Neural crest cell (in vitro differentiated cells): Measurements from ENCODE around the gene COQ8B. TPM values are rescaled to one million over a fixed set of nuclear protein-coding genes. Genes with fewer than 3 reads are reported as not detected.
"Not testable (repeated sequence)": the region's sequence is repeated elsewhere in the genome, so short reads cannot be mapped to it uniquely, and the experiment has no call there.

Experiments
- DNase-seq: peaks from one replicate; pipeline ENCODE4 v3.0.0; 2021; ENCODE audit warnings: low read depth, mixed read lengths, low spot score
- H3K27ac Mint-ChIP-seq: one replicate; pipeline ENCODE4 v1.8.0; 2021; ENCODE audit warnings: mild to moderate bottlenecking, mixed read lengths; ENCODE audit not compliant: unreplicated experiment
- H3K27me3 Mint-ChIP-seq: 2 replicates; pipeline ENCODE4 v1.8.0; 2021; ENCODE audit warnings: low read depth, mild to moderate bottlenecking, mixed read lengths
- H3K36me3 Mint-ChIP-seq: 2 replicates; pipeline ENCODE4 v1.8.0; 2021; ENCODE audit warnings: low read depth, mild to moderate bottlenecking, mixed read lengths
- H3K4me1 Mint-ChIP-seq: 2 replicates; pipeline ENCODE4 v1.8.0; 2021; ENCODE audit warnings: mixed read lengths
- H3K4me3 Mint-ChIP-seq: one replicate; pipeline ENCODE4 v1.8.0; 2021; ENCODE audit warnings: mild to moderate bottlenecking, mixed read lengths
- H3K9me3 Mint-ChIP-seq: 2 replicates; pipeline ENCODE4 v1.8.0; 2021; ENCODE audit warnings: mixed read lengths
- total RNA-seq: library from RNA; stranded (reverse); gene quantifications from 2 replicates; pipeline ENCODE4 v1.2.1, GENCODE V29; 2021
- TF ChIP-seq, protein P1 (sequence below): fragments of 200-600 bp; sonication (generic); conservative IDR thresholded peaks from 2 replicates; pipeline ENCODE4 v1.5.0; 2021; ENCODE audit warnings: antibody characterized with exemption, mild to moderate bottlenecking

The COQ8B gene
- total RNA-seq, 1 donor from 2014 or later, result 45.1 TPM

DNA sequence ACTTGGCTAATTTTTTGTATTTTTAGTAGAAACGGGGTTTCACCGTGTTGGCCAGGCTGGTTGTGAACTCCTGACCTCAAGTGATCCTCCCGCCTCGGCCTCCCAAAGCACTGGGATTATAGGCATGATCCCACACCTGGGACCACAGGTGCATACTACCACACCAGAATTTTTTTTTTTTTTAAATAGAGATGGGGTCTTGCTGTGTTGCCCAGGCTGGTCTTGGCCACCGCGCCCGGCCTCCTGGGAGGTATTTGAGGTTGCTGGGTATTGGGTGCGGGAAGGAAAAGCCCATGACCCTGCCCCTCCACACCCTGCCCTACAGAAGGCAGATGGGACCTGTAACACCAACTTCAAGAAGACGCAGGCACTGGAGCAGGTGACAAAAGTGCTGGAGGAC, 20.0 kb upstream of the COQ8B start:
- no peaks in the 10 kb centered on the region for H3K27me3 Mint-ChIP-seq
- H3K4me1 Mint-ChIP-seq, result peaks cover 3% of the 10 kb centered on the region
- TF ChIP-seq, protein P1, sequence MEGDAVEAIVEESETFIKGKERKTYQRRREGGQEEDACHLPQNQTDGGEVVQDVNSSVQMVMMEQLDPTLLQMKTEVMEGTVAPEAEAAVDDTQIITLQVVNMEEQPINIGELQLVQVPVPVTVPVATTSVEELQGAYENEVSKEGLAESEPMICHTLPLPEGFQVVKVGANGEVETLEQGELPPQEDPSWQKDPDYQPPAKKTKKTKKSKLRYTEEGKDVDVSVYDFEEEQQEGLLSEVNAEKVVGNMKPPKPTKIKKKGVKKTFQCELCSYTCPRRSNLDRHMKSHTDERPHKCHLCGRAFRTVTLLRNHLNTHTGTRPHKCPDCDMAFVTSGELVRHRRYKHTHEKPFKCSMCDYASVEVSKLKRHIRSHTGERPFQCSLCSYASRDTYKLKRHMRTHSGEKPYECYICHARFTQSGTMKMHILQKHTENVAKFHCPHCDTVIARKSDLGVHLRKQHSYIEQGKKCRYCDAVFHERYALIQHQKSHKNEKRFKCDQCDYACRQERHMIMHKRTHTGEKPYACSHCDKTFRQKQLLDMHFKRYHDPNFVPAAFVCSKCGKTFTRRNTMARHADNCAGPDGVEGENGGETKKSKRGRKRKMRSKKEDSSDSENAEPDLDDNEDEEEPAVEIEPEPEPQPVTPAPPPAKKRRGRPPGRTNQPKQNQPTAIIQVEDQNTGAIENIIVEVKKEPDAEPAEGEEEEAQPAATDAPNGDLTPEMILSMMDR, result no peak
- H3K36me3 Mint-ChIP-seq, result peaks cover 13% of the 10 kb centered on the region
- H3K9me3 Mint-ChIP-seq, result no peaks in the 10 kb centered on the region
- no peak overlapping the region for H3K4me3 Mint-ChIP-seq
- DNase-seq, result no peak
- no peak overlapping the region for H3K27ac Mint-ChIP-seq

DNA sequence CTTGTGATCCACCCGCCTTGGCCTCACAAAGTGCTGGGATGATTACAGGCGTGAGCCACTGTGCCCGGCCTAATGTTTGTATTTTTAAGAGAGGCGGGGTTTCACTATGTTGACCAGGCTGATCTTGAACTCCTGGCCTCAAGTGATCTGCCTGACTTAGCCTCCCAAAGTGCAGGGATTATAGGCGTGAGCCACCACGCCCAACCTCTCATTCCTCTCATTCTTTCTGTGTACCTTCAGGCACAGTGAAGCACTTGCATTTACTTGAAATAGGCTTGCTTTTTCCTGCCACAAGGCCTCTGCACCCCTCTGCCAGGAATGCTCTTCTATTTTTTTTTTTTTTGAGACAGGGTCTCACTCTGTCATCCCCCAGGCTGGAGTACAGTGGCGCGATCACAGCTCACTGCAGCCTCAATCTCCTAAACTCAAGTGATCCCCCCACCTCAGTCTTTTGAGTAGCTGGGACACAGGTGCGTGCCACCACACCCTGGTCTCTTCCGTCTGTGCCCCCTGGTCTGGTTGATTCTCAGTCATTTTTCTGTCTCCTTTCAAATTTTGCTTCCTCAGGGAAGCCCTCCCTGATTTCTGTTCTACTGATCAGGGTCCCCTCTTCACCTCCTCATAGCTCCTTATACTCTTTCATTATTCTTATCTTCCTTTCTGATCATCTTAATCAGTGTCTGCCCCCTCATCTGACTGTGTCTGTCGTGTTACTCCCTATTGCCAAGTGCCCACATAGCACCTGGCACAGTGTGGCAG, 18.5 kb upstream of the COQ8B start:
- DNase-seq, result no peak
- Mint-ChIP-seq H3K4me1 (peaks cover 3% of the 10 kb centered on the region), H3K9me3 (no peaks in the 10 kb centered on the region), H3K36me3 (peaks cover 13% of the 10 kb centered on the region), H3K4me3 (no peak overlapping the region), H3K27ac (no peak overlapping the region), H3K27me3 (no peaks in the 10 kb centered on the region)
- TF ChIP-seq, protein P1, result no peak

DNA sequence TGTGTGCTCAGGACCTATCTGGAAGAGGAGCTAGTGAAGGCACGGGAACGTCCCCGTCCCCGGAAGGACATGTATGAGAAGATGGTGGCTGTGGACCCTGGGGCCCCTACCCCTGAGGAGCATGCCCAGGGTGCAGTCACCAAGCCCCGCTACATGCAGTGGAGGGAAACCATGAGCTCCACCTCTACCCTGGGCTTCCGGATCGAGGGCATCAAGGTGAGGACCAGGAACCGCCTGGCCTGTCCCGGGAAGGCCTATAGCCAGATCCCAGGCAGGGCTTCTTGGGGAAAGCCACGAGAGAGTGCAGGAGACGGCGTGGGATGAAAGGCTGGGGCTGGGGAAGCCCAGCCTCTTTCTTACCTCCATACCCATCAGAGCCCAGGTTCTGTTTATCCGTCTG, 16.5 kb upstream of the COQ8B start:
- Mint-ChIP-seq H3K27ac (peak overlapping the region; percentile 47), H3K4me1 (no peaks in the 10 kb centered on the region), H3K4me3 (no peak overlapping the region), H3K27me3 (no peaks in the 10 kb centered on the region), H3K36me3 (peaks cover 11% of the 10 kb centered on the region), H3K9me3 (no peaks in the 10 kb centered on the region)
- TF ChIP-seq, protein P1, result no peak
- no peak for DNase-seq

DNA sequence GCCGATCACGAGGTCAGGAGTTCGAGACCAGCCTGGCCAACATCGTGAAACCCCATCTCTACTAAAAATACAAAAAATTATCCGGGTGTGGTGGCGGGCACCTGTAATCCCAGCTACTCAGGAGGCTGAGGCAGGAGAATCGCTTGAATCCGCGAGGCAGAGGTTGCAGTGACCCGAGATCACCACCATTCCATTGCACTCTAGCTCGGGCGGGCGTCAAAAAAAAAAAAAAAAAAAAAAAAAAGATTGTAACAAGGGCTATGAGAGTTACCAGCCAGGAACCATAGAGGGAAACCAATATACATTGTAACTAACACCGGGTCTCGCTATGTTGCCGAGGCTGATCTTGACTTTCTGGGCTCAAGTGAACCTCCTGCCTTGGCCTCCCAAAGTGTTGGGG, 15.6 kb upstream of the COQ8B start:
- not testable (repeated sequence) for H3K4me1 Mint-ChIP-seq, H3K9me3 Mint-ChIP-seq, H3K4me3 Mint-ChIP-seq, H3K27me3 Mint-ChIP-seq, DNase-seq, H3K27ac Mint-ChIP-seq
- H3K36me3 Mint-ChIP-seq, result peaks cover 11% of the 10 kb centered on the region

DNA sequence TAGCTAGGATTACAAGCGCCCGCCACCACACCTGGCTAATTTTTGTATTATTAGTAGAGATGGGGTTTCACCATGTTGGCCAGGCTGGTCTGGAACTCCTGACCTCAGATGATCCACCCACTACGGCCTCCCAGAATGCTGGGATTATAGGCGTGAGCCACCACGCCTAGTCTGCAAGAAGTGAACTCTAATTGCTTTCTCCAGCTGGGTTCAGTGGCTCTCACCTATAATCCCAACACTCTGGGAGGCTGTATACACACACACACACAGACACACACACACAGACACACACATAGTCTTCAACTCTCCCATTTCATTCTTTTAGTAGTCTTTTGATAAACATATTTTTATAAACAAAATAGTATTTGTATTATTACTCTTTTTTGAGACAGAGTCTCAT, 13.4 kb upstream of the COQ8B start:
- not testable (repeated sequence) for H3K9me3 Mint-ChIP-seq, H3K4me3 Mint-ChIP-seq, DNase-seq, H3K4me1 Mint-ChIP-seq, H3K27ac Mint-ChIP-seq, H3K36me3 Mint-ChIP-seq, H3K27me3 Mint-ChIP-seq

DNA sequence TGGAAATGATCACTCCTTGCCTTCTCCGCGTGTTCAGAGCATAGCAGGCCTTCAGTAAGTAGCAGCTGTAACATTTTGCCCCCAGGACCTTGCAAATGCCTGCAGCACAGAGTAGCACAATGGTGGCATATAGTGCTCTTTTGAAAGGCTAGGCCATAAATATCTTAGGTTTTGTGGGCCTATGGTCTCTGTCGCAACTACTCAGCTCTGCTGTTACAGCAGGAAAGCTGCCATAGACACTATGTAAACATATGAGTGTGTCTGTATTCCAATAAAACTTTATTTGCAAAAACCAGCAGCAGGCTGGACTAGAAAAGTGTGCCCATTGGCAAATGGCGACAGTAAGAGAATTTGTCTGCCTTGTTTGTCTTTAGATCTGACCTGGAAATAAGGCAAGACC, 9.6 kb upstream of the COQ8B start:
- no peaks in the 10 kb centered on the region for H3K9me3 Mint-ChIP-seq
- no peak overlapping the region for H3K27ac Mint-ChIP-seq
- no peaks in the 10 kb centered on the region for H3K27me3 Mint-ChIP-seq
- peaks cover 5% of the 10 kb centered on the region for H3K36me3 Mint-ChIP-seq
- TF ChIP-seq, protein P1, result no peak
- peak overlapping the region; percentile 19 for H3K4me3 Mint-ChIP-seq
- peaks cover 7% of the 10 kb centered on the region for H3K4me1 Mint-ChIP-seq
- no peak for DNase-seq
